A549 (cell line): Measurements from ENCODE around the gene SLC7A4. TPM values are rescaled to one million over a fixed set of nuclear protein-coding genes. Genes with fewer than 3 reads are reported as not detected.

Experiments used
- ATAC-seq, 2 experiments: fragments of 200-7000 bp in 1 of 2; fragments of >200 bp in 1 of 2; cut with Nextera tagmentation in 1 of 2; cut with Tn5 transposase in 1 of 2; 3 replicates each; pipeline versions ENCODE4 v1.8.0 to v1.9.1; 2018 to 2020; ENCODE audit warnings: mild to moderate bottlenecking in 1 of 2, moderate library complexity in 1 of 2
- CTCF ChIA-PET: fragments of 300-600 bp; sonication (Branson Sonifier 250); formaldehyde crosslinking; extraction: SDS; loops from one replicate; lab custom pipeline; 2021; ENCODE audit warnings: antibody characterized with exemption, inconsistent platforms; lab: Yijun Ruan, JAX
- POLR2A ChIA-PET: fragments of 350-600 bp; formaldehyde crosslinking; extraction: SDS; loops from one replicate; lab custom pipeline; 2021; ENCODE audit warnings: antibody characterized with exemption, inconsistent platforms; lab: Yijun Ruan, JAX
- DNase-seq, 2 experiments: peaks; one replicate each; pipeline versions ENCODE4 v3.0.0 to v3.0.0-alpha.2; 2011 to 2016; ENCODE audit warnings: low read depth in 1 of 2, low spot score in 1 of 2
- FAIRE-seq: peaks from 2 replicates; lab custom pipeline; 2011; peaks lifted over from hg19 to GRCh38; lab: Jason Lieb, UNC
- H3K27ac ChIP-seq, 2 experiments: fragments of >200 bp; sonication (Bioruptor Twin); formaldehyde crosslinking; 3 replicates each; pipeline ENCODE4 v1.5.1; 2016 to 2017
- H3K4me1 ChIP-seq: fragments of >200 bp; sonication (Bioruptor Twin); formaldehyde crosslinking; 3 replicates; pipeline ENCODE4 v1.6.1; 2016
- H3K4me2 ChIP-seq: fragments of >200 bp; sonication (Bioruptor Twin); formaldehyde crosslinking; 3 replicates; pipeline ENCODE4 v1.6.1; 2016
- H3K4me3 ChIP-seq: fragments of >200 bp; sonication (Bioruptor Twin); formaldehyde crosslinking; 3 replicates; pipeline ENCODE4 v1.5.1; 2016
- H3K9me3 ChIP-seq: fragments of >200 bp; sonication (Bioruptor Twin); formaldehyde crosslinking; 3 replicates; pipeline ENCODE4 v1.6.1; 2016
- BCL3 ChIP-seq: fragments of >200 bp; sonication (Bioruptor Twin); formaldehyde crosslinking; IDR thresholded peaks from 3 replicates; pipeline ENCODE4 v1.6.1; 2016
- GATA3 ChIP-seq: IDR thresholded peaks from 2 replicates; pipeline ENCODE4 v1.6.1; 2012; ENCODE audit warnings: borderline replicate concordance
- HEYL ChIP-seq: fragments of 250-450 bp; sonication (Bioruptor Pico); IDR thresholded peaks from 2 replicates; pipeline ENCODE4 v1.8.0; 2021; ENCODE audit warnings: mild to moderate bottlenecking, moderate library complexity
- HMGXB4 ChIP-seq: fragments of 250-450 bp; sonication (Bioruptor Pico); IDR thresholded peaks from 2 replicates; pipeline ENCODE4 v1.5.0; 2021; ENCODE audit warnings: mild to moderate bottlenecking, moderate library complexity, borderline replicate concordance
- KDM1A ChIP-seq: fragments of 200-600 bp; sonication (generic); IDR thresholded peaks from 2 replicates; pipeline ENCODE4 v1.6.1; 2016; ENCODE audit warnings: low read depth, mild to moderate bottlenecking
- KDM5A ChIP-seq: fragments of 200-600 bp; sonication (generic); IDR thresholded peaks from 2 replicates; pipeline ENCODE4 v1.6.1; 2016; ENCODE audit warnings: antibody characterized with exemption, mild to moderate bottlenecking
- PBX3 ChIP-seq: IDR thresholded peaks from 2 replicates; pipeline ENCODE4 v1.6.1; 2012
- PHF8 ChIP-seq: fragments of 200-600 bp; sonication (generic); IDR thresholded peaks from 2 replicates; pipeline ENCODE4 v1.6.1; 2016; ENCODE audit warnings: low read depth, mild to moderate bottlenecking, antibody characterized with exemption, moderate library complexity, borderline replicate concordance
- POLR2A ChIP-seq: IDR thresholded peaks from 2 replicates; pipeline ENCODE4 v1.6.1; 2012; ENCODE audit warnings: mild to moderate bottlenecking, low read length
- POLR2AphosphoS2 ChIP-seq: conservative IDR thresholded peaks from 2 replicates; pipeline ENCODE4 v1.6.1; 2012; ENCODE audit warnings: low read length, improper control_type of control experiment, inconsistent platforms
- RARB ChIP-seq: fragments of 250-450 bp; sonication (Bioruptor Pico); IDR thresholded peaks from 2 replicates; pipeline ENCODE4 v1.8.0; 2021; ENCODE audit warnings: mild to moderate bottlenecking, moderate library complexity
- RCOR1 ChIP-seq: fragments of 150-350 bp; IDR thresholded peaks from 2 replicates; pipeline ENCODE4 v1.6.1; 2014; ENCODE audit warnings: antibody characterized with exemption, low read length, low read depth
- RFX5 ChIP-seq: fragments of 450-650 bp; IDR thresholded peaks from 2 replicates; pipeline ENCODE4 v1.7.1; 2014; ENCODE audit warnings: antibody characterized with exemption, mild to moderate bottlenecking, moderate library complexity
- SMC3 ChIP-seq: fragments of >200 bp; sonication (Bioruptor Twin); formaldehyde crosslinking; IDR thresholded peaks from 3 replicates; pipeline ENCODE4 v1.6.1; 2018; ENCODE audit warnings: inconsistent platforms
- USF2 ChIP-seq: fragments of 450-650 bp; IDR thresholded peaks from 2 replicates; pipeline ENCODE4 v1.6.1; 2014; ENCODE audit warnings: antibody characterized with exemption
- WGBS: methylation state at CpG from one replicate; pipeline ENCODE4 v1.1.6; 2017; ENCODE audit errors: missing lambda C conversion rate; 5-methylcytosine and 5-hydroxymethylcytosine counted together
- polyA plus RNA-seq, 4 experiments: library from polyadenylated mRNA; depleted of rRNA in 3 of 4; stranded (reverse); fragments of >200 nt; fragmentation: RNase III in 1 of 4; extraction: RNeasy Plus Mini Kit Qiagen cat#74134 plus additional on column Dnase treatment in 1 of 4; gene quantifications; 2 replicates in 3 of 4; 3 replicates in 1 of 4; pipeline ENCODE4 v1.2.3, GENCODE V29; 2011 to 2017

SLC7A4 gene
- polyA plus RNA-seq, 2 of the 4 experiments (the other 2 are of a cell fraction): not detected

- no peak overlapping the region for H3K27ac ChIP-seq
- 58% methylated on average over 11 of the region's 12 CpGs for whole genome bisulfite sequencing
- no peak for FAIRE-seq
- H3K4me1 ChIP-seq: peaks cover 11% of the 10 kb centered on the region
- ATAC-seq: no peak
- ChIA-PET CTCF (interaction anchor here (0.6 to 1.7 kb wide), 3 partner anchors 9 to 143 kb away, joined by 3 to 5 read pairs (median 4); no protein-coding TSS in a partner anchor), POLR2A (interaction anchor here (0.6 kb wide), 1 partner anchor 123 kb away, joined by 5 read pairs; no protein-coding TSS in a partner anchor)
- no peak for DNase-seq
- H3K9me3 ChIP-seq: no peaks in the 10 kb centered on the region
- TF ChIP-seq RFX5 (no peak), PBX3 (no peak), RCOR1 (no peak), POLR2AphosphoS2 (no peak), KDM1A (no peak), USF2 (no peak)
- H3K4me2 ChIP-seq: no peak overlapping the region
- H3K4me3 ChIP-seq: no peak overlapping the region
Observed at GRCh38 chr22:21032868-21033688, 717 bp upstream of the SLC7A4 start.

- no peak overlapping the region for H3K4me2 ChIP-seq
- H3K27ac ChIP-seq: no peak overlapping the region
- ATAC-seq: no peak
- ChIA-PET CTCF (interaction anchor here (2.4 kb wide), 1 partner anchor 10 kb away, joined by 6 read pairs; no protein-coding TSS in a partner anchor), POLR2A (no interaction called here)
- DNase-seq: no peak
- TF ChIP-seq RARB (no peak), POLR2A (no peak), PHF8 (no peak), KDM5A (no peak), BCL3 (no peak), GATA3 (no peak), HMGXB4 (CRISPR knock-in tag) (no peak), HEYL (CRISPR knock-in tag) (no peak), KDM1A (no peak), SMC3 (no peak)
- WGBS: 70% methylated on average over 4 of the region's 18 CpGs
- no peaks in the 10 kb centered on the region for H3K4me1 ChIP-seq
- no peaks in the 10 kb centered on the region for H3K9me3 ChIP-seq
- no peak for FAIRE-seq
- H3K4me3 ChIP-seq: no peak overlapping the region
Observed at GRCh38 chr22:21031545-21032036, 770 bp downstream of the SLC7A4 start.
